Metanephros (tissue), 2 donors: Measurements from ENCODE around the gene CFAP44. TPM values are rescaled to one million over a fixed set of nuclear protein-coding genes. Genes with fewer than 3 reads are reported as not detected.

Source experiments
- small RNA-seq: library from RNA; depleted of rRNA; stranded (forward); fragments of <200 nt; gene quantifications from one replicate; pipeline ENCODE3, GENCODE V24; 2014; ENCODE audit warnings: low replicate concordance
- total RNA-seq: library from RNA; depleted of rRNA; stranded (reverse); fragments of >200 nt; gene quantifications from one replicate; pipeline ENCODE4 v1.2.3, GENCODE V29; 2014

CFAP44 gene
- total RNA-seq: 9.3 TPM

GRCh38 chr3:113441051-113441770 lies at the start of gene CFAP44:
Gene CFAP44, minus strand, starts transcription at chr3:113441493. Its CDS starts 7,829 bp downstream, at chr3:113433664.

Small RNA genes lying within 50 kb of the gene (small RNA-seq; reads per million reads assigned to genes)
- gene MIR8076: not detected

Other genes starting within 250 kb of the CFAP44 start
- gene BOC, start 229.9 kb downstream of the CFAP44 start, total RNA-seq: 40.6 TPM
- 31.7 TPM for gene SPICE1, start 73.7 kb upstream of the CFAP44 start, total RNA-seq
- gene SIDT1, start 91.1 kb upstream of the CFAP44 start, total RNA-seq: 4.7 TPM